GM21825 (cell line): ENCODE results near the gene PCDH9.
"Not testable (repeated sequence)": the region's sequence is repeated elsewhere in the genome, so short reads cannot be mapped to it uniquely, and the experiment has no call there.

Experiments
- ATAC-seq: cut with Tn5 transposase; IDR thresholded peaks from one replicate; pipeline ENCODE4 v1.9.1; 2021; ENCODE audit warnings: mild to moderate bottlenecking, moderate library complexity; ENCODE audit not compliant: unreplicated experiment

Gene PCDH9

DNA sequence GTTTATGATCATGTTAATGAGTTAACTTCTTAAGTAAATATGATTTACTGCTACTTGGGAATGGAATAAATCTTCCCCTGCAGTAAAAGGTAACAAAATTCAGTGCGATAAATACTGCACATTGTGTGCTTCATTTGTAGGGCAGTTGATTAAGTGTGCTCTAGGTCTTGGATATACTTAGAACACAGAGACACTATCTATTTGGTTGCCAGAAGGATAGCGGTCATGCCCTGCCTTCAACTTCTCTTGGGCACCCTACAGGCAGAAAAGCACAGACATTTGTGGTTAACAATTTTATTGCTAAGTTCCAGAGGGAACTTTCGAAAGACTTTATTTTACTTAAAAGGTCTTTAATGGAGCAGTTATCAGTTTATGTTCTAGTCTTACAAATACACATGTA lies 605.8 kb downstream of the PCDH9 start:
- no peak for ATAC-seq

- no peak for ATAC-seq
These were observed 606.9 kb downstream of the PCDH9 start for GRCh38 chr13:66623129-66623820.

DNA sequence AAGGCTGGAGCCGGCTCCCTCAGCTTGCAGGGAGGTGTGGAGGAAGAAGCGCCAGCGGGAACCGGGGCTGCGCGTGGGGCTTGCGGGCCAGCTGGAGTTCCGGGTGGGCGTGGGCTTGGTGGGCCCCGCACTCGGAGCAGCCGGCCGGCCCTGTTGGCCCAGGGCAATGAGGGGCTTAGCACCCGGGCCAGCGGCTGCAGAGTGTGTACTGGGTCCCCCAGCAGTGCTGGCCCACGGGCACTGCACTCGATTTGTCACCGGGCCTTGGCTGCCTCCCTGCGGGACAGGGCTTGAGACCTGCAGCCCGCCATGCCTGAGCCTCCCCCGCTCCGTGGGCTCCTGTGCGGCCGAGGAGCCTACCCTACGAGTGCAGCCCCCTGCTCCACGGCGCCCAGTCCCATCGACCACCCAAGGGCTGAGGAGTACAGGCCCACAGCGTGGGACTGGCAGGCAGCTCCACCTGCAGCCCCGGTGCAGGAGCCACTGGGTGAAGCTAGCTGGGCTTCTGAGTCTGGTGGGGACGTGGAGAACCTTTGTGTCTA lies 608.2 kb downstream of the PCDH9 start:
- not testable (repeated sequence) for ATAC-seq

GRCh38 chr13:66618702-66619101 lies 611.4 kb downstream of the PCDH9 start:
- ATAC-seq, result no peak

DNA sequence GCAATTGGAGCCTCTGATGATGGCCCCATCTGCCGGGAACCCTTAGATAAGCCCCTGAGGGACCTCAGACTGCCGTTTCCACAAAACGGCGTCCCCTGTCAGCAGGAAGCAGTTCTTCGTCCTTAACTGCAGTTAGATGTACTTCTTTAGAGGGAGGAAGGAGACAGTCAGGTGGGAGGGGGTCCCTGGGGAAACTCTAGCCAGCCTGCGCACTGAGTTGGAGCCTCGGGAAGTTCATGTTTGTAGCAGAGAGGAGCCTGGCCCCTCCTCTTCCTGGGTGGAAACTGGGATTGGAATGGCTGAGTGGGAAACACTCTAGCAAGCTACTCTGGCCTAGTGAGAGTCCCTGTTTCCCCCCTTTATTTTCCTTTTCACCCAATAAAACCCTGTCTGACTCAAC lies 612.4 kb downstream of the PCDH9 start:
- ATAC-seq, result no peak

DNA sequence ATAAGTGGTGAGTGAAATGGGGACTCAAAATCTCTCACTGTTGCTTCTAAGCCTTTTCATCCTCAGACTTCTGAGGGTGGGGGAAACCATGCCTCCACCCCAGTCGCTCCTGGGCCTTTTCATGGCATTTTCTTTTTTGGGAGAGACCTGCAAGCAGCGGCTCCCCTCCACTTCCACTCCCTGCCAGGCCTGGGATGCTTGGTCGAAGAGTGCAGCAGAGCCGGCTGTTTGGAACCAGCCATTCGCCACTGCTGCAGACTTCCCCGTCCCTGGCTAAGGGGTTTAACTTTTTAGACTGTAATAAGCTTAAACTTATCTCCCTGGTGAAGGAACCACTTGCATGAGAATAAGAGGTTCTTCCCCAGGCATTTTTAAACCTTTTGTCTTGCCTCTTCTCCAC lies 617.2 kb downstream of the PCDH9 start:
- no peak for ATAC-seq

GRCh38 chr13:66586489-66586888 lies 643.6 kb downstream of the PCDH9 start:
- ATAC-seq, result no peak

DNA sequence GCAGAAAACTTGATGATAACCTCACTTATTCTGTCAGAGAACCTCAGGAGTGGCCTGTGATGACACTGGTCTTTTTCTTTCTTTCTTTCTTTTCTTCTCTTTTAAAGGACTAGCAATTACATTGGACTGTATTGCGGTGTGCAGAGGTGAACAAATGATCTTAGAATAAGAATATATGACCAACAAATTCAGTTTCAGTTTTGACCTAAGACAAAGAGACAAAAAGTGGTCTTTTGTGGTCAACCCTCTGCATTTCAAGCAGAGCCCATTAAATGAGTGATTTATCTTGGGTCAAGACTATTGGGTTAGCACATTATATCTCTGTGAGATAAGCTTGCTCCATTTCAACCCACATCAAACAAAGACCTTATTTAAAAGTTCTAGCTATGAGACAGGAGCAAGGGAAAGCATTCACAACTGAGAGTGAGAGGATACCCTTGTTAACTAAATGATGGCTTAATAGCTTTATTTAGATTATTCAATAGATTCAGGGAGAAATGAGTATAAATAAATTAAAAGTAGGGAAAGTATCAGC lies 644.4 kb downstream of the PCDH9 start:
- ATAC-seq, result no peak

DNA sequence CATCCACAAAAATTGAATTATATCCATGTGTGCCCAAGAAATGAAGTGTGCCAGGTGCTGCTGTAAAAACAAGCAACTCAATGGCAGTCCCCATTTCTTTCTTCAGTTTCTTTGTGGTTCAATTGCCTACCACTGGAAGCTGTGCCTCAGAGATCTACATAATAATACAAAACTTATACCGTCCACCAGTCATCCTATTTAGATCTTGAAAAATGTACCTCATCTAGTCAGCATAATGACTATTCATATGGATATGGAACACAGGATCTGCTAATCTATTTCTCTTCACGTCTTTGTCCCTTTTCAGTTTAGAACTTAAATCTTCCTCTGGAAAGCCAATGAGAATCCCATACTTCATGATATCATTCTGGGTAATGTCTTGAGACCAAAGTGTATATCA lies 648.5 kb downstream of the PCDH9 start:
- no peak for ATAC-seq

DNA sequence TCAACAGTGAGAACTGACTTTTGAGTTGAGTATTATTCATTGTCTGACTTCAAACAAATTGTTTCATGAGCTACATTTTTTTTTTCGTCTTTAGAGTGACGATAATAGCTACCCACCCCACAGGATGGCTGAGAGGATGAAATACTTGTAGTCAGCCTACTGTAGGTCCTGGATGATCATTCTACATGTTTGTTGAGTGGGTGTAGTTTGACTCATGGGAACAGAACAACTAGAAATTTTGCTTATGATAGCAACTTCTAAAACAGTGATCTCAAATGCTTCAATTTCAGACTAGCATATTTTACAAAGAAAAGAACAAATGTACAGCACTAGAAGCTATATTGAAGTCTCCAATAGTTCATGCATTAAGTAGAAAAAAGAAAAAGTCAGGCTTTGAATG lies 651.8 kb downstream of the PCDH9 start:
- no peak for ATAC-seq

DNA sequence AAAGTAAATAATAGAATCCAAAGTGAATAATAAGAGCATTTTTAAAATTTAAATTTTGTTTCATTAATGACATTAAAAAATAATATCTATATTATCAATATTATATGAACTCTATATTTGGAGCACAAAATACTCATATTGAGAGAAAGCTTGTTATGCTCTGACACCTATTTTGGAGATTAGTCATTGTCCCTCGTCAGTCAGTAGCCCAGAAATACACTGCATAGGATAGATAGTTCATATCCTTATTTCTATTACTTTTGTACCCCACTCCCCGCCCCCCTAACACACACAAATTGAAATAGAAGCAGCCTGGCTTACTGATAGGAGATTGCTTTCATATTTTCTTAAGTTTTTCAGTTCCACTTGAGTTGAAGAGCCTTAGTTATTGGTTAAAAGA lies 652.8 kb downstream of the PCDH9 start:
- no peak for ATAC-seq

DNA sequence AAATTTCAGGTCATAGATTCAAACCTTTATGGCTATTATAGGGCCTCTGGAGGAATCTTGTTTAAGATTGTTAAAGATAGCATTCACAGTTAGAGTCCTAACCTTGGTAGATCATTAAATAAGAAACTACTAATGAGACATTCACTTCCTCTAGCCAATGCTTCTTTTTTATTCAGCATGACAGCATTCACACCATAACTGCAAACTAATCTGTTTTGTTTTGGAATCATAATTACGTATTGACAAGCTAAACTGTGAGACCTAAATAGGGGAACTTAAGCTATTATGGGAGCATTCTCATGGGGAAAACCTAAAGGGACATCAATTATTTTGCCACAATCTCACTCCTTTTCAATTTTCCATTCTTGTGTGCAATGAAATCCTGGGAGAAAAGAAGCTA lies 653.8 kb downstream of the PCDH9 start:
- no peak for ATAC-seq

- ATAC-seq, result no peak
These were observed 655.5 kb downstream of the PCDH9 start for GRCh38 chr13:66574606-66575005.

GRCh38 chr13:66567899-66568612 lies 662.1 kb downstream of the PCDH9 start:
- no peak for ATAC-seq

GRCh38 chr13:66565279-66565678 lies 664.9 kb downstream of the PCDH9 start:
- no peak for ATAC-seq

DNA sequence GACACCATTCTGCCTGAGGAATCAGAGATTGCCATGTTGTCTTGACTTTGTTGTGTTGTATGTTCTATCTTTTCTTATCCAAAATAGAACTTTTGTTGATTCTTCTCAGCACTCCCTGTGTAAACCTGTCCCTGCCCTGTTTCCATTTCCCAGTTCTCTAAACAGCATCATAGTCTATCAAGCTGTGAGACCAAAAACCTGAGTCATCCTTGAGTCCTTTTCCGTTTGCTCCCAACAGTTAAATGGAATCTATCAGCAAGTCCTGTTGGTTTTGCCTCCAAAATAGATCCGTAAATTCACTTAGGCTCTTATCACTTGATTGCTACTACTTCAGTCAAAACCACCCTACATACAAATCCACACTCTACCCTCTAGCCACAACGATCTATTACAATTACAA lies 667.1 kb downstream of the PCDH9 start:
- no peak for ATAC-seq

GRCh38 chr13:66562054-66562453 lies 668.1 kb downstream of the PCDH9 start:
- ATAC-seq, result no peak

DNA sequence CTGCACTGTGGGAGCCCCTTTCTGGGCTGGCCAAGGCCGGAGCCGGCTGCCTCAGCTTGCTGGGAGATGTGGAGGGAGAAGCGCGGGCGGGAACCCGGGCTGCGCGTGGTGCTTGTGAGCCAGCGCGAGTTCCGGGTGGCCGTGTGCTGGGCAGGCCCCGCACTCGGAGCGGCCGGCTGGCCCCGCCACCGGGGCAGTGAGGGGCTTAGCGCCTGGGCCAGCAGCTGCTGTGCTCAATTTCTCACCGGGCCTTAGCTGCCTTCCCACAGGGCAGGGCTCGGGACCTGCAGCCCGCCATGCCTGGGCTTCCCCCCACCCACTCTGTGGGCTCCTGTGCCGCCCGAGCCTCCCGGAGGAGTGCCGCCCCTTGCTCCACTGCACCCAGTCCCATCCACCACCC lies 669.1 kb downstream of the PCDH9 start:
- no peak for ATAC-seq

DNA sequence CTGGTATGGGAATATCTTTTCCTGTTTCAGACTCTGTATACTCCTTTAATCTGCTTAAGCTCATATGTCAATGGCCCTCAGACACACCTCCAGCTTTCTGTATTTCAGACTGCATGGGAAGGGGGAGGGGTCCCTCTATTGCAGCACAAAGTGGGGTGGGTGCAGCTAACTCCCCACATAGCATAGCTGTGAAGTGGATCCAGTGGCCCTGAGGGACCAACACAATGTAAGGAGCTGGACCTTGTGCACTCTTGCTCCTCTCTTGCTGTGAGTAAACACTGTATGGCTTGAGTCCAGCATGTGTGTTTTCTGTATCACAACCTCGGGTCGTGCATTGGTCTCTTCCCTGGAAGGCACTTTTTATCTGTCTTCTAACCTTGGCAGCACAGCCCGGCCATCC lies 669.9 kb downstream of the PCDH9 start:
- no peak for ATAC-seq

- no peak for ATAC-seq
These were observed 671.0 kb downstream of the PCDH9 start for GRCh38 chr13:66559093-66559492.

GRCh38 chr13:66558506-66558905 lies 671.6 kb downstream of the PCDH9 start:
- ATAC-seq, result no peak

DNA sequence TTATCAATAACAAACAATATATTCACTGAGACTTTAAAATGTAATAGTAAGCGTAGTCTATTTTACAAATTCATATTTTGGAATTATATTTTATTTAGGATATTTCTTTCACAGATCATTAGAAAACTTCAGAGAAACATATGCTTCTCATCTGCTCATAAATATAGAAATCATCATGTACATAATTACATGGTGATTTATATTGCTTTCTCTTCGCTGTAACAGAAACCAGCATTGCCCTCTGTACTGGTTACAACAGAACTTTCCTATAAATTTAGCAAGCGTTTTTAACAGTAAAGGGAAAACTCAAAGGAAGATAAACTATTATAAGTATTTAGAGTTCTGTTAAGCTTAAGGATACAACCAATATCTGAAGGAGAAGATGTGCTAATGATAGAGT lies 672.8 kb downstream of the PCDH9 start:
- no peak for ATAC-seq
